HG03064 (cell line): ENCODE results near the gene CNIH2.
"Not testable (repeated sequence)": the region's sequence is repeated elsewhere in the genome, so short reads cannot be mapped to it uniquely, and the experiment has no call there.

ENCODE experiments used
- ATAC-seq: cut with Tn5 transposase; IDR thresholded peaks from one replicate; pipeline ENCODE4 v1.9.1; 2021; ENCODE audit warnings: low read depth; ENCODE audit not compliant: unreplicated experiment

The CNIH2 gene

DNA sequence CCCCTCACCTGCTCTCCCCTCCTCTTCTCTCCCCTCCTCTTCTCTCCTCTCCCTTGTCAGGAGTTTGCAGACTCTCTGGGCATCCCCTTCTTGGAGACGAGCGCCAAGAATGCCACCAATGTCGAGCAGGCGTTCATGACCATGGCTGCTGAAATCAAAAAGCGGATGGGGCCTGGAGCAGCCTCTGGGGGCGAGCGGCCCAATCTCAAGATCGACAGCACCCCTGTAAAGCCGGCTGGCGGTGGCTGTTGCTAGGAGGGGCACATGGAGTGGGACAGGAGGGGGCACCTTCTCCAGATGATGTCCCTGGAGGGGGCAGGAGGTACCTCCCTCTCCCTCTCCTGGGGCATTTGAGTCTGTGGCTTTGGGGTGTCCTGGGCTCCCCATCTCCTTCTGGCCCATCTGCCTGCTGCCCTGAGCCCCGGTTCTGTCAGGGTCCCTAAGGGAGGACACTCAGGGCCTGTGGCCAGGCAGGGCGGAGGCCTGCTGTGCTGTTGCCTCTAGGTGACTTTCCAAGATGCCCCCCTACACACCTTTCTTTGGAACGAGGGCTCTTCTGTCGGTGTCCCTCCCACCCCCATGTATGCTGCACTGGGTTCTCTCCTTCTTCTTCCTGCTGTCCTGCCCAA is 1.9 kb upstream of the CNIH2 start:
- no peak for ATAC-seq

DNA sequence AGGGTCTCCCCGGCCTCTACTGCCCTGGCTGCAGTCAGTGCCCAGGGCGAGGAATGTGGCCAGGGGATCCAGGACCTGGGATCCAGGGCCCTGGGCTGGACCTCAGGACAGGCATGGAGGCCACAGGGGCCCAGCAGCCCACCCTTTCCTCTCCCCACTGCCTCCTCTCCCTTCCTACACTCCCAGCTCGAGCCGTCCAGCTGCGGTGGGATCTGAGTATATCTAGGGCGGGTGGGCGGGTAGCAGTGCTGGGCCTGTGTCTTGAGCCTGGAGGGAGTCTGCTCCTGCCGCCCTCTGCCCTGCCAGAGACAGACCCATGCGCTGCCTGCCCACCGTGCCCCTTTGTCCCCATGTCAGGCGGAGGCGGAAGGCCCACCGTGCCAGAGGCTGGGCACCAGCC is 1.4 kb upstream of the CNIH2 start:
- not testable (repeated sequence) for ATAC-seq

DNA sequence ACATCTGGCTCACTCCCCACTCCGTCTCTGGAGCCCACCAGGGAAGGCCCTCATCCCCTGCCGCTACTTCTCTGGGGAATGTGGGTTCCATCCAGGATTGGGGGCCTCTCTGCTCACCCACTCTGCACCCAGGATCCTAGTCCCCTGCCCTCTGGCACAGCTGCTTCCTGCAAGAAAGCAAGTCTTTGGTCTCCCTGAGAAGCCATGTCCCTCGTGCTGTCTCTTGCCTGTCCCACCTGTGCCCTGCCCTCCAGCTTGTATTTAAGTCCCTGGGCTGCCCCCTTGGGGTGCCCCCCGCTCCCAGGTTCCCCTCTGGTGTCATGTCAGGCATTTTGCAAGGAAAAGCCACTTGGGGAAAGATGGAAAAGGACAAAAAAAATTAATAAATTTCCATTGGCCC is 911 bp upstream of the CNIH2 start:
- not testable (repeated sequence) for ATAC-seq

DNA sequence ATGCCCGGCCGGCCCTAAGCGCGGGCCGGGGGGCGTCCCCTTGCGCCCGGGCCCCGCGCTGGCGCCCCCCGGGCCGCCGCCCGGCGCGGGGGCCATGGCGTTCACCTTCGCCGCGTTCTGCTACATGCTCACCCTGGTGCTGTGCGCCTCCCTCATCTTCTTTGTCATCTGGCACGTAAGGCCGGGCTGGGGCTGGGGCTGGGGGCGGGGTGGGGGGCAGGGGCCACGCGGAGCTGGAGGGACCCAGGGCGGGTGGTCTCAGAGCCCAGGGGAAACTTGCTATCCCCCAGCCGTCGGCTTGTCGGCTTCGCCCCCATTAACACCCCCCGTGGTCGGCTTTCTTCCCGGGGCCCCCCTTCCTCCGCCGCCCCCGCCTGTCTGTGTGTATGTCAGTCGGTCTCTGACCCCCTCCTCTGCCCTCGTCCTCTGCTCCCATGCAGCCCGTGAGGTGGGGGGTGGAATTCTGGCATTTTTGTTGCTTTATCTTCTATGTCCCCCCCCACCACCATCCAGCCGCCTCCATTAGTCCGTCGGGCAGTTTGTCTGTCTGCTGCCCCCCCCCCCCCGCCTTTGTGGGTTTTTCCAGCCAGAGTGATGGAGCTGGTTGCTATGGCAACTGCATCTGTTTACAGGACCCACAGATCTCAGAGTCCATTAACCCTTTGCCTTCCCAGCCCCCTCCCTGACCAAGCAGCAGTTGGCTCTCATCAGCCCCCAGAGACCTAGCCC is 552 bp downstream of the CNIH2 start:
- ATAC-seq = no peak

DNA sequence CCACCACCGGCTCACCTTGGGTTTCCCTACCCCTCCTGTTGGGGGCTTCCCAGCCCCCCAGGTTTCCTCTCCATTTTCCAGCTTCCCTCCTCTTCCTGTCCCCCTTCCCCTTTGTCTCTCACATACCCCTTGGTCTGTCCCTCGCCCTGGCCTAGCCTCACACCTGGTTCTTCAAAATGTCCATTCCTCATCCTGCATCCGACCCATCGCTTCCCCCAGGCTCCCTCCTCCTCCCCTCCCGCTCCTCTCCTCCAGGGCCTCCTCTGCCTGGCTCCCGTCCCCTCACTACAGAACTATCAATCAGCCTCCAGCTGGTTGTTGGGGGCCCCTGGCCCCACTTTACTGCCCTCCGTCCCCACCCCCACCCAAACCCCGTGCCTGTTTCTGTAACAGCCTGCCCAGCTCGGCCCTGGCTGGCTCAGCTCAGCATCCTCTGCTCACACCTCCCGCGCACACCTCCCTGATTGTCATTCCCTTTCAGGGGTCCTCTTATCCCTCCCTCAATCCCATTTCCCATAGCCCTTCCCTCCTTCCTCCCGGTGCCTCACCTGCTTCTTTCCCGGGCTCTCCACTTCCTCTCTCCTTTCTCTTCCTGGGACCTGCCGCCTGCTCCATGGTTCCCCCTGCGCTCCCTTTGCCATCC is 1.2 kb downstream of the CNIH2 start:
- no peak for ATAC-seq

DNA sequence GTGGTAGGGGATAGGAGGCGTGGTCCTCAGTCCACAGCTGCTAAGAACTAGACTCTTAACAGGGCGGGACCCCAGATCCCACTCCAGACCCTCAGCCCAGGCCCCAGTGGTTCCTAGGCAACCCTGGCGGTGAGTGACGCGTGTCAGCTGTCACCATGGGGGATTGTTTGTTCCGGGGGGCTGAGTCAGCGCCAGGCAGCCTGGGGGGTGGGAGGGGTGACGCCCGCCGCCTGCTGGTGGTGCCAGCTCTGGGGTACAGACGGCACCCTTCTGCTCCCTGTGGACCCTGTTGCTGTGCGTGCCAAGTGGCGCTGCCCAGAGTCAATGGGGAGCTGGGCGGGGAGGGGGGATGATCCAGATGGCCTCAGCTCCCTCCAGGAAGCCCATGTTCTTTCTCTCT is 2.5 kb downstream of the CNIH2 start:
- no peak for ATAC-seq

DNA sequence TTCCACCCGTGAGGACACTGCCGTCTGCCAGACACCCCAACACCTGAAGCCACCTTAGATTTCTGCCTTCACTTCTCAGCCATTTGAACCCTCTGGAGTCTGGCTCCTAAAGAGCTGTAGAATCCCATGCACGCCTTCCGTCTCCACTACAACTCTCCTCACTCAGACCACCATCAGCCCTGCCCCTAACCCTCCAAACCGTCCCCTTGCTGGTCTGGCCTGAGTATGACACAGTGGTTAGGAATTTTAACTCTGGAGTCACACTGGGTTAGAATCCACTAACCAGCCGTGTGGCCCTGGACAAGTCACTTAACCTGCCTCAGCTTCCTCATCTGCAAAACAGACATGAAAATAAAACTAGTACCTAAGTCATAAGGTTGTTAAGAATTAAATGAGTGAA is 3.0 kb downstream of the CNIH2 start:
- no peak for ATAC-seq

DNA sequence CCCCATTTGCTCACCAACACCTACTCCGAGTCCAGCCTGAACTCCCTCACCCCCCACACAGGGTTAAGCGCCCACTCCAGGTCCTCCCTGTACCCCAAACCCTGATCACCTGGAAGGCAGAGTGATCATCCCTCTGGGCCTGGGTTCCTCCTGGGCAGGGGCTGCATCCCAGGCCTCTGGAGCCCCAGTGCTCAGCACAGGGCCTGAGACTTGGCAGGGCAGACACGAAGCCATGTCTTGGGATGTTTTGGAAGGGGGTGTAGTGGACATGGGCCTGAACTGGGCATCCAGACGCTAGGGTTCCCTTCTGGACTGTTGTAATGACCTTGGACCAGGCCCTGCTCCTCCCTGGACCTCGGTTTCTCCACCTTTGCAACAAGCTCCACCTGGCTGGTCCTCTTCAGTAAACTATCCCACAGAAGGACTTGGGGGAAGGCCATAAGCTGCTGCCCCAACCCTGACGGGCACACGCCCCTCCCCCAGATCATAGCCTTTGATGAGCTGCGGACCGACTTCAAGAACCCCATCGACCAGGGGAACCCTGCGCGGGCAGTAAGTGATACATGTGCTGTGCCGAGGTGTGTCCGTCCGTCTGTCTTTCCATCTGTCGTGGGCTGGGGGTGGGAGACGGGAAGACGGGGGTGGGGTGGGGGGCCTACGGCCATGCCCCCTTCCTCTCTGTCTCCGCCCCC is 3.9 kb downstream of the CNIH2 start:
- no peak for ATAC-seq

DNA sequence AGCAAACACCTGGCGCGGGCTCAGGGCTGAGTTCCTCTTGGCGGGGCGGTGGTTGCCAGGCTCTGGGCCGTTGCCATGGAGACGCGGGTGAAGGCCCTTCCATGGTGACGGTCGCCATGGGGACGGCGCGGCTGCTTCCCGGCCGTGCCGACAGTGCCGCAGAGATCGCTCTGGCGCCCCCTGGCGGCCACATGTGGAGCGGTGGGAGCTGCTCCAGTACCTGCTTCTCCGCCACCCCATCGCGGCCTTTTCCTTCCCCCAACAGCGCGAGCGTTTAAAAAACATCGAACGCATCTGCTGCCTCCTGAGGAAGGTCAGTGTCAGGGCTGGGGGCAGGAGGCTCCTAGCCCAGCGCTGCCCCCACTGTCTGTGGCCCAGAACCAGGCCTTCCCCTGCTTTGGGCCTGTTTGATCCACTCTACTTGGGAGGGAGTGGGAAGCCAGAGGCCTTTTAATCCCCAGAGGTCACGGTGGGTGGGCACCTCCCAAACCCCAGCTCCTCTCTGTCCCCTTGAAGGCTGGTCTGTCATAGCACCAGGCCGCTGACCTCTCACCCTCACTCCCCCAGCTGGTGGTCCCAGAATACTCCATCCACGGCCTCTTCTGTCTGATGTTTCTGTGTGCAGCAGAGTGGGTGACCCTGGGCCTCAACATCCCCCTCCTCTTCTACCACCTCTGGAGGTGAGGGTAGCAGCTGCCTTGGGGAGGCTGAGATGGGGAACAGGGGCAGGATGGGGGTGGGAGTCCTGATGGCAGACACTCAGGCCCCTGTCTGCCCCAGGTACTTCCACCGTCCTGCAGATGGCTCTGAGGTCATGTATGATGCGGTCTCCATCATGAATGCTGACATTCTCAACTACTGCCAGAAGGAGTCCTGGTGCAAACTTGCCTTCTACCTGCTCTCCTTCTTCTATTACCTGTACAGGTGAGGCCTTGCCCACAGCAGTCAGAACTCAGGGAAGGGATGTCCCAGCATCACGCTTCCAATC is 4.8 kb downstream of the CNIH2 start:
- peak; percentile 83 for ATAC-seq

DNA sequence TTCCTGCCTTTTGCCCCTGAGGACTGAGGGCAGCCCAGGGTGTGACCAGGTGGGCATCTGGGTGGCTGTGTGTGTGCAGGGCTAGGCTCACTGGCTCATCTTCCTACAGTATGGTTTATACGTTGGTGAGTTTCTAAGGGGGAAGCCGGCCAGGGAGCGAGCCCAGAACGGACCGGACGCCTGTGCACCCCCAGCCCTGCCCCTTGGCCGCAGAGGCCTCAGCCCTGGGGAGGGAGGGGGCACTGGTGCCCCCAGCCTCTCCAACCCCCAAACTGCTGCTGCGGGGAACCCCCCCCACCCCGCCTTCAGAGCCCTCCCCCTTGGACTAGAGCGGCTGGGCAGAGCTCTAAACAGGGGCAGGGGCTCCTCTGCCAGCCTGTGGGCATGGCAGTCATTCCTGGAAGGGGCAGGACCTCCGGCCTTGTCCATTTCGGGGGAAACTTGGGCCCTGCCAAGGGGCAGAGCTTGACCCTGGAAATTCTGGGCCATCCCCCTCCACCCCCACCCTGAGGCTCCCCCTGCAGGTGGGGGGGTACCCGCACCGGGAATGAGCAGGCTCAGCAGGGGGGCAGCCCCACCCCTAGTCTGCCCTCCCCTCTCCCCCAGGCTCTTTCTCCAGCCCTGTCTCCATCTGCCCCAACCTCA is 5.6 kb downstream of the CNIH2 start:
- ATAC-seq = no peak

DNA sequence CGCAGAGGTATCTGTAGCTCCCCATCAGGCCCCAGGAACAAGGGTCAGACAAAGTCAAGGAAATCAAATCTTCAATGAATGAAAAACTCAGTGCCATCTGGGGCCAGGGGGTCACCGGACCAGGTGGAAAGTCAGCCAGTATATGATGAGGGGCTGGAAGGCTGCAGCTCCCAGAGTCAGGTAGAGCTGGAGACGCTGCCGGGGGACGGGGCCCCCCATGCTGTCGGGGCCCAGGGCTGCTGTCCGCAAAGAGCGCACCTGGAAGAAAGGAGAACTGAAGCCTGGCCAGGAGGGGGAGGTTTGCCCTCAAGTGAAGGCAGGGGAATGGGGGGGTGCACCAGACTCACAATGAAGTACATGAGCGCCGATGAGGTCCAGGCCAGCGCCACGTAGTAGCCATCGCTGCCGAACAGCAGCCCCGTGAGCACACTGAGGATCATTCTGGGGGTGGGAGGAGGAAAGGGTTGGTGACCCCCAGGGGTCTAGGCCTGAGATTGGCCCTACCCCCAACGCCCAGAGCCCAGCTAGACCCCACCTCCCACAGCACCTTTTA is 6.6 kb downstream of the CNIH2 start:
- ATAC-seq = no peak

DNA sequence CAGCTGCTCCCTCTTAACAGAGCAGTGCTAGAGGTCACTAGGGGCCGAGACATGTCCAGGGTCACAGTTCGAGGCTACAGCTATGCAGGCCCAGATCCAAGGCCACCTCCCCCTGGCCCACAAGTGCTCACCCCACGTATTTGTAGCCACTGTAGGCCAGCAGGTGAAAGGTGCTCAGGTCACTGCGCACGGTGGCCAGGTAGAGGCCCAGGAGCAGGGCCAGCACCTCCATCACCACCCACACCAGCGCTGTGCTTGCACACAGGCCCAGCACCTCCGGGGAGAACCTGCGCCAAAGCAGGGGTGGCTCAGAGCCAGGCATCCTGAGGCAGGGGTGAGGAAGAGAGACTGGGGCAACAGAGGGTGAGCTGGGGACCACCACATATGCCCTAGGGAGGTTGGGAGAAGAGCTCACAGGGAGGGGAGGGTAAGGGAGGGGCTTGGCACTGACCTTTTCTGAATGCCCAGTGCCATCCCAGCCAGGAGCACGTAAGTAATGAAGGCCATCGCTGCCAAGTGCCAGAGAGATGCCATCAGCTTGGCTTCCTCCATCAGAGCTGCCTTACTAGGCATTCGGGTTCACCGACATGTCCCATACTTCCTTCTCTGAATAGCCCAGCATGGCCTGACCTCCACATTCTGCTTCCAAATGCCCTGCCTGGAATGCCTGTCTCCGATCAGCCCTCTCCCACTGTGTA is 7.4 kb downstream of the CNIH2 start:
- ATAC-seq = no peak

DNA sequence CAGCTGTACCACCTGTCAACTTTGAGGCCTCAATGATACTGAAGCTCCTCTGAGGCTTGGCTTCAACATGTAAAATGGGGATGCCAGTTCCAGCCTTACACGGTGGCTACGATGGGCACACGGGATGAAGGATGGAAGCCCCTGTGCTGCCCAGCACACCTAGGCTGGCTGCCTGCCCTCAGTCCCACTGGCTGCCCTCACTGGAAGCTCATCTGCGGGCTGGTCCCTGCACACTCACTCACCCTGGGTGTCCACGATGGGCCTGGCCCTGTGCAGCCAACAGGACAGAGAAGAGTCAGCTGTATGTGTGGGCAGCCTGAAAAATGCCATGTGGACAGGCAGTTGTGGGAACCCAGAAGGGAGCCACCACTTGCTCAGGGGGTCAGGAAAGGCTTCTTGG is 8.7 kb downstream of the CNIH2 start:
- ATAC-seq = no peak

DNA sequence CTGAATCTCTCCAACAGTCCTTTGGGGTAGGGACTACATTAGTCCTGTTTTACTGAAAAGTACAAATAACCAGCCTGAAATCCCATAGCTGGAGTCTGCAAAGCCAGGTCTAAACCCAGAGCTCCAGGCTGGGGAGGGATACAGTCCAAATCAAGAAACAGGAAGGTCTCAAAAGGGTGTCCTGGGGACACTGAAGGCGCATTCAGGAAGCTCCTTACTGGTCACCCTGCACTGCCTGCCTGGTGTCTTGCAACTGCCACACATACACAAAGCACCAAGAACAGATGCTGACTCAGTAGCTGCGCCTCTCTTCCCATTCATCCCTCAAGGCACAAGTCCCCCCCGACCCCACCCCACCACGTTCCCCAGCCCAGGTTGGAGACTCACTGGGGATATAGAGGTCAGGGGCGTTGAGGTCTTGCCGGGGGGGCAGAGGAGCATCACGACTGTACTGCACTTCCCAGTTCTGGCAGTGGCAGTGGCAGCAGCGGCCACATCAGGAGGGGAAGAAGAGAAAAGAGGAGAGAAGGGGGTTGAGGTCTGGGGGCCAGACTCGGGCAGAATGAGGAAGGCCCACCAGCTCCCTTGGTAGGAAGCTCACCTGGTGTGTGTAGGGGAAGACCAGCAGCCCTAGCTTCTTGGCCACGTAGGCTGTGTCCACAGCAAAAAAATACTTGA is 9.4 kb downstream of the CNIH2 start:
- no peak for ATAC-seq

DNA sequence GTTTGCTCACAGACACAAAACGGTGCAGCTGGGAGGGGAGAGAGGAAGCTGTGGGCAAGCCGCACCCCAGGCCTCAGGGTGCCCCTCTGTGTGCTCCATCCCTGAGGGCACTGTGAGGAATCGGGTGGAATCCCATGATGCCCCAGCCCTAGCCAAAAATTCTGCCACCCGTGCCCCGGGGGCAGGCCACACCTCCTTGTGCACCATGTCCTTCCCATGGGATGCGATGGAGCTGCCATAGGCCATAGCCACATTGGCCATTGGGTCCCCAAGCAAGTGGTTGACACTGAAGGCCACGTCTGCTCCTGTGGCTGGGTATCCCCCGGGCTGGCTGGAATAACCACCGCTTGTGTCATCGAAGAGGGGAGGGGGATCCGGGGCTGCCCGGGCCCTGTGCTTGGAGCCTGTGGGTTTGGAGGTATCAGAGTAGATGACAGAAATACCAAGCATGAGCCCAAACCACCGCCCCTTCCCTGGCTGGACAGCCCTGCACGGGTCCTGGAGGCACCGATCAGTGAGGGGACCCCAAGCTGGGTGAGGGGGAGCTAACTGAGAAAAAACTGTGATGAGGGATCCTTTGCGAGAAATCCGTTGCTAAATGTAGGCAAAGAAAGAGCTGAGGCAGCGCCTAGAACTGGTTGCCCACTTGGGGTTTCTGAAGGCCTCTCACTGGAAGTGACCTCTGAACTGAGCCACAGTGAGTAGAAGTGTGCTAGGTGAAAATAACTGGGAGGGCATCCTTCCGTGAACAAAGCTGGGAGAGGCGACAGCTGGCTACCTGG is 10.1 kb downstream of the CNIH2 start:
- ATAC-seq = no peak

DNA sequence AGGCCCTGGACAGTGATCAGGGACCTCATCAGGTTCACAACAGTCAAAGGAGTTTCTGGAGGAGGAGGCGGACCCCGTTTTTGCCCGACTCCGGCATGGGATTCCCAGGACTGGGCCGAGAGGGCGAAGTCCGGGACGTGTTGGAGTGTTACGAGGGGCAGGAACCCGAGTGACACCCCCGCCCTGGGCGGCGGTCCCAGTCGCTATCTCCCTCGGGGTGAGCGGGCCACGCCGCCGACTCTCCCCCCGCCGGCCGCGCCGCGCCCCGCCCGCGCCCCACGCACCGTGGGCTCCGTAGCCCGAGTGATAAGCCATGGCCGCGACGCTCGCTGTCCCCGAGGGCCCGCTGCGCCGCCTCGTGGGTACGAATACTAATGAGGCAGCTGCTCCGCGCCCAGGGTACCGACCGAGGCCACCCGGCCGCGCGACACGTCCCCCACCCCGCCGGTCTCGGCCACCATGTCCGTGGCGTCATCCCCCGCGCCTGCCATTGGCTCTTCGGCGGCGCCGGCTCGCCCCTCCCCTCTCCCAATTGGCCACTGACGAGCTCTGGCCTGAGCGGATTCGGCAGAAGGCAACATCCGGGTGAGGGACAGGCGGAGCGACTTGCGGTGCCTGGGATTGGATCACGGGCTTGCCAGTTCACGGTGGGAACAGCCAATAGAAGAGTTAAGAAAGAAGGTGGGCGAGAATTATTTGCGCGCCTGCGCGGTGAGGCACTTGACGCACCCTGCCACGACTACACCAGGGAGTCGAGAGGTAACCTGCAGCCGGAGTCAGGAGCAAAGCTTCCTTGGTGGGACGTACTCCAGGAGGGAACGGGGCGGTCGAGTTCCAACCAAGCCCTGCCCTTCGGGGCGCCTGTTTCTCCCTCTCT is 10.9 kb downstream of the CNIH2 start, which contains the start of gene YIF1A:
TSS of gene YIF1A (minus strand) at position 473 of the 877 bp plus-strand sequence. CDS start at position 315, 158 bp downstream.
- peak; percentile 81 for ATAC-seq
